ENCODE data around the gene AATF.
A peak's percentile ranks its signal among the peaks of the same experiment; 100 is the strongest.

Gene AATF, protein sequence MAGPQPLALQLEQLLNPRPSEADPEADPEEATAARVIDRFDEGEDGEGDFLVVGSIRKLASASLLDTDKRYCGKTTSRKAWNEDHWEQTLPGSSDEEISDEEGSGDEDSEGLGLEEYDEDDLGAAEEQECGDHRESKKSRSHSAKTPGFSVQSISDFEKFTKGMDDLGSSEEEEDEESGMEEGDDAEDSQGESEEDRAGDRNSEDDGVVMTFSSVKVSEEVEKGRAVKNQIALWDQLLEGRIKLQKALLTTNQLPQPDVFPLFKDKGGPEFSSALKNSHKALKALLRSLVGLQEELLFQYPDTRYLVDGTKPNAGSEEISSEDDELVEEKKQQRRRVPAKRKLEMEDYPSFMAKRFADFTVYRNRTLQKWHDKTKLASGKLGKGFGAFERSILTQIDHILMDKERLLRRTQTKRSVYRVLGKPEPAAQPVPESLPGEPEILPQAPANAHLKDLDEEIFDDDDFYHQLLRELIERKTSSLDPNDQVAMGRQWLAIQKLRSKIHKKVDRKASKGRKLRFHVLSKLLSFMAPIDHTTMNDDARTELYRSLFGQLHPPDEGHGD

DNA sequence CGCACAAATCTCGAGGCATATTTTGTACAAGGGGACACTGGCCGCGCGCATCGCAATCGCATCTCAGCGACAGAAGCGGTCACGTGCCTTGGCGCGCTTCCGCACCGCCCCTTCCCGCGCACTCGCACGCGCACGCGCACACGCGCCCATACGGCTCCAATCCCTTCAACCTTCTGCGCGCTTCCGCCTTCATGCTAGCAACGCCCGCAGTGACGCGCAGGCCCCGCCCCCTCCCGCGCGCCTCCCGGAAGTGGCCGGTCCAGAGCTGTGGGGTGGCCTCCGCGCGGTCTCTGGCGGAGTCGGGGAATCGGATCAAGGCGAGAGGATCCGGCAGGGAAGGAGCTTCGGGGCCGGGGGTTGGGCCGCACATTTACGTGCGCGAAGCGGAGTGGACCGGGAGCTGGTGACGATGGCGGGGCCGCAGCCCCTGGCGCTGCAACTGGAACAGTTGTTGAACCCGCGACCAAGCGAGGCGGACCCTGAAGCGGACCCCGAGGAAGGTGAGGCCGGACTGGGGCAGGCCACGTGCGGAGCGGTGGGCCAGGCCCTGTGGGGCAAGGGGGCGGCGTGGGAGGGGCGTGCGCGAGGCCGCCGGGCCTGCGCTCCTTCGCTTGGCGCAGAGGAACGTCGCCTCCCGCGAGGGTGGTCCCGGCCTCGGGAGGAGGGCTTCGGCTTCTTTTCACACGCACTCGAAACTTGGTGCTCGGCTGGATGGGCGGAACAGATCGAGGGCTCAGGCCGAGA is at the start of gene AATF:
Gene AATF, plus strand, starts transcription at position 238 of the 744 bp plus-strand sequence. Its CDS starts 172 bp downstream, at position 410.
- DNase-seq = peak; percentile 93

DNA sequence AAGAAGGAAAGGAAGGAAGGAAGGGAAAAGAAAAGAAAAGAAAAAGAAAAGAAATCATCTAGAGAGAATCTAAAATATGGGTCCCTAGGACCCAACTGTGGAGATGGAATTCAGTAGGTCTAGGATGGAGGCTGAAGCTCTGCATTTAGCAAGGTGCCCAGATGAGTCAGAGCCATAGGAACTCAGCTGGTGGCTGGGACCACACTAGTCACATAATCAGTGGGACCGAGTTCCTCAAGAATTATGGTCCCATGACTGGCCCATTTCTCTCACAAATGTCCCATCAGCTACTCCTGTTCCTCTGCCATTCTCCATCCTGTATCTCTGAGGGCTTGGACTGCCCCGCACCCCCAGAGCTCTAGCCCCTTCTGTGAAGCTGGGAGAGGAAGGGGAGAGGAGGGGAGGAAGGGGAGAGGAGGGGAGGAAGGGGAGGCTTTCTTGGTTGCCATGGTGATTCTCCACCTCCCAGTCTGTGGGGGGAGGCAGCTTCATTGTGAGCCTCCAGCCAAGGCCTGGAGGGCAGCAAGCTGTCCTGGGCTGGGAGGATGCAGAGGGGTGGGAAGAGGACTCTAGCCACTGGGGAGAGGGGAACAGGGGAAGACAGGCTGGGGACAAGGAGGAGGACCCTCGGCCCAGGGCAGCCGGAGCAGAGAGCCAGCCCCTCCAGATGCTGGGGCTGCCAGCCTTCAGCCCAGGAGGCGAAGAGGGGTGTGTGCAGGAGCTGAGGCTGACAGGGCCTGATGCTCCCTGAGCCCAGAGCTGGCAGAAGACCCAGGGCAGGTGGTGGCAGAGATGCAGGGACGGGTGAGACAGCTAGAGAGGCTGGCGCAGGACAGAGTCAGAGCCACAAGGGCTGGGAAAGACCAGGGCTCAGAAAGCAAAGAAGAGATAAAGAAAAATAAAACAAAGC is 49.2 kb upstream of the AATF start:
- DNase-seq = no peak

DNA sequence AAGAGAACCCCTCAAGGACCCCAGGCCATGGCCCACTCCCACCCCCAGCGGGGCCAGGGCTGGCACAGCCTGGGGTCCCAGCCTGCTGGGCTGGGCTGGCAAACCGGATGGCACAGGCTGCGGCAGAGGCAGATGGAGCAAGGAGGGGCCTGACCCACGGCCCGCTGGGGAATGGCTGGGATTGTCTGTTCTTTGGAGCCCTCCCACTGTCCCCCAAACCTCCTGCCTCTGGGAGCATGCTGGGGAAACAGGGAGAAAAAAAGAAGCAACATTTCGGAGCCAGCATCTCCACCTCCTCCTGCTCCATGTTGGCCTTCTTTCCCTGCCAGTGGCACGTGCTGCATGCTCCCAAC is 48.6 kb upstream of the AATF start:
- no peak for DNase-seq

- DNase-seq = no peak
These were observed 47.2 kb upstream of the AATF start for GRCh38 chr17:36901506-36901905.

GRCh38 chr17:36907407-36907806 is 41.3 kb upstream of the AATF start:
- DNase-seq = no peak

DNA sequence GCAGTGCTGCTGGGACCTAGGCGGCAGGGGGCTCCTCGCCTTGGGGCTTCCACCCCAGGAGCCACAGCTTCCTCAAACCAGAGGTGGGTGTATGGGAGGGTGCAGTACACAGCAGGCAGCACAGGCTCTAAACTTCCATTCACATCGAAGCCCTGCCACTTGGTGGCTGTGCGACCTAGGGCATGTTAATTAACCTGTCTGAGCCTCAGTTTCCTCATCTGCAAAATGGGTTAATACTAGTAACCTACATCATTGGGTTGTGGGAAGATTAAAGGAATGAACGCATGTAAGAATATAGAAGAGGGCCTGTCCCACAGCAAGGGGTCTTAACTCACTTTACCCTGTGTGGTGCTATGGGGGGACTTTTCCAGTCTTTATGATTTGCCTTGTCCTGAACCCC is 38.2 kb upstream of the AATF start:
- no peak for DNase-seq

- no peak for DNase-seq
These were observed 37.8 kb upstream of the AATF start for GRCh38 chr17:36911001-36911400.

DNA sequence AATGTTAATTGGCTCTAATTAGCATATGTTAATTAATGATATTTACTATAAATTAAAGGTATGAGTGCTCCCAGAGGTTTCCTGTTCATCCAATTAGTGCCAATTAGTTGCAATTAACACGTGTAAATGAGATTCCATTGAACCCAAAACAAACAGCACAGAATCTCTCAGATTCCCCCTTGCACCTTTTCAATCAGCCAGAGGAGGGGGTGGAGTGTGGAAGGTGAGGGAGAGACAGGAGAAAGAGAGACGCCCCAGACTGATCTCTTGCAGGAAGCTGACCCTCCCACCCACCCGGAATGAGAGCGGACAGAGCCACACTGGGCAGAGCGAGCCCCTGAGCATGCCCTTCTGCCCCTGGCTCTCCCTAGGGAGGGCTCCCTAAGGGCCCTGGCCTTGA is 35.6 kb upstream of the AATF start:
- DNase-seq = no peak

DNA sequence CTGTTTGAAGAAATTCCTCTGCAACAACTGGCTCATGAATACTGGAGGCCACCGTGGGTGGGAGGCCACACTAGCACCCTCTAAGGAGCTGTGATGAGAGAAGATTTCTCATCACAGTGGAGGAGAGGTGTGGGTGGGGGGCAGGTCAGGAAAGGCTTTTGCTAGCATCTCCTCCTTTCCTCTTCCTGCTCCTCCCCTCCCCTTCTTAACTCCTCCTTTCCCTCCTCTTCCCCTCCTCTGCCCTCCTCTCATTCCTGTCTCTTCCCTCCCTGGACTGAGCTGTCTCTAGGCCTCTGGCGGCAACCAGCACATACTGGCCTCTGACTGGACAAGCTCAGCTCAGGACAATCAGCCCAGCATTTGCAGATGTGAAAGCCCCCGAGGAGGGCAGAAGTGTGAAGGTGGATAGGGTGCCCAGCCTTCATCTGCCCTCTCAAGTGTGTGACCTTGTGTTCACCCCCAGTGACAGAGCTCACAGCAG is 30.5 kb upstream of the AATF start:
- DNase-seq = no peak

- DNase-seq = no peak
These were observed 29.3 kb upstream of the AATF start for GRCh38 chr17:36919407-36919968.

GRCh38 chr17:36920032-36921005 is 28.4 kb upstream of the AATF start:
- DNase-seq = no peak

DNA sequence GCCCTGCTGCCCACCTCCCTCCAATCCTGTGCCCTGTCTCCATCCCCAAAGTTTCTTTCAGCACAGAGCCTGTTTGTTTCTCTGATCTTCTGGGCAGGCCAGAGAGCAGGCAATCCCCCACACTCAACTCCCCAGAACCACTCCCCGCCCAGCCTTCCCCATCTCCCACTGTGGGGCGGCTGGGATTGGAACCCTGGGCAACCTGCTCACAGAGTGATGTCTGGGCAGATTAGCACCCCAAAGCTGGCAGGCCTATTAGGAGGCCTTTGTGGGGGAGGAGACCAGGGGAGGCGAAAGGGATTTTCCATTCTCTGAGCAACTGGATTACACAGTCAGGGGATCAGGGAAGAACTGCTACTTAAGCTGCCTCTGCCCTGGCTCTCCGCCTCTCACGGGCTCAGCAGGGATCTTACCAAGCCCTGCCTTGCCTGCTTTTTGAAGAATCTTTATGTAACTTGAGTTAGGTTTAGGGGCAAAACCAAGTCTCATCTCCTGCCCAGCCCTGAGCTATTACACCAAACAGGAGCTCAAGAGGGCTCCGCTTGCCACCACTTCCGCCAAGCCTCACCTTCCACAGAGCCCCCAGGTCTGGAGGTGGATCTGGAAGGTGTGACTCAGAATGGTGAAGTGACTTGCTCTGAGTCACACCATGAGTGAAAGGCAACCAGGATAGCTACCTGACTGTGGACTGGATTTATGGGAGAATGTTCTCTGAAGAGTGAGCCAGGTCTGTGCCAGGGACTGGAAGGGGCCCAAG is 27.5 kb upstream of the AATF start:
- DNase-seq = peak; percentile 61

DNA sequence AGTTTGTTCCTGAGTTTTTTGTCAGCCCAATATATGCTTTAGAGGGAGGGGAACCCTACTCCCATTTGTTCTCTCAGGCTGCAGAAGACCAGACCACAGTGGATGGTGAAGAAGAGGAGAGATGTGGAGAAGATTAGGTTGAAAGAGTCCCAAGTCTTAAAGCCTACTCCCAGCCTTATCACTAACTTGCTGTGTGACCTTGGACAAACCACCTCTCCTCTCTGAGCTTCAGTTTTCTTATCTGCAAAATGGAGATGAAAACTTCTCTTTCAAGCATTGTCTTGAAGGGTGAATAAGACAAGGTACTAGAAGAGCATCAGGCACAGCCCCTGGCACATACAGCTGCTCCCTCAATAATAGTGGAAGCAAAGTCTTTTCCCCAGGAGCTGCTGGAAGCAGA is 26.6 kb upstream of the AATF start:
- no peak for DNase-seq

- DNase-seq = no peak
These were observed 24.9 kb upstream of the AATF start for GRCh38 chr17:36923814-36924221.

DNA sequence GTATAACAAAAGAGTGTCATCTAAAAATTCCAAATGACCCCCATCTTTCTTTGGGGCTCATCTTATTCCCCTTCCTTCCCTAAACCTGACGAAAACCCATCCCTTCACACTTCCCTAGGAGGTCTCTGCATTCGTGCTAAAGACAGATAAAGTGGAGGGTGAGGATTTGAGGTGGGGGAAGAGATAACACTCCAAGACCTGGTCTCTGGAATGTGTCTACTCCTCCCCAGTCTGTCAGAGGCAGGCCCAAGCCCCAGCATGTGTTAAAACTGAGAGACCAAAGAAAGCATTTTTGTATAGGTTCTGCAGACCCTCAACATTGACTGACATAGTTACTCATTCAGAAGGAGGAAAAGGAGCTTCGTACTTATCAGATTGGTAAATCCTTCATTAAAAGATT is 22.5 kb upstream of the AATF start:
- DNase-seq = no peak

- DNase-seq = no peak
These were observed 22.1 kb upstream of the AATF start for GRCh38 chr17:36926701-36927100.

GRCh38 chr17:36928471-36929345 is 20.0 kb upstream of the AATF start:
- no peak for DNase-seq

DNA sequence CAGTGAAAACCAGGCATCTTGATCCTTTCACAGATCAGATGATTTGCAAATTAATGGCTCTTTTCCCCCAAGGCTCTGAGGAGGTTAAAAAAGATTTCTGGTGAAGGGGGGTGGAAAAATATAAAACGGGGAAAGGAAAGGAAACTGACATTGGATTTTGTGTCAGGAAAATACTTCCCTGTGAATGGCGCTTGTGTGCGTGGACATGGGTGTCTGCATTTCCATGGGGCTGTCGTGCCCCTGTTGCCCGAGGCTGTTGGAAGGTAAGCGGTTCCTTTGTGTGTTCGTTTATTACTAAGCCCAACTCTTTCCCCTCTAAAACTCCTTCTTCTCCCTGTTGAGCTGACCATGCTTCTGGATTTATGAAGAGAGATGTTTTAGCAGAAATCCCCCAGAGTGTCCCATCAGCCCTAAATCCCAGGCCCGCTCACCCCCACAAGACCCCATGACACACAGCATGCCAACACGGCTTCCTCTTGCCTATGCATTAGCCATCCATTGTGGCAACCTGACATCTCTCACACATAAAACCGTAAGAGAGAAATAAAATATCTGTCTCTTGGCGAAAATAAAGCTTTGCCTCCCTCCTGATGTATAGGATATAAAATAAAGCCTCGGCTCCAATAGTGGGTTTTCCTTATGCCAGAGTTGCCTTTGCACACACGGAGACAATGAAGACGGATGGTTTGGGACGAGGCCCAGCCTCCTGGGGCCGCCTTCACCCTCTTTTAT is 18.7 kb upstream of the AATF start:
- DNase-seq = no peak

DNA sequence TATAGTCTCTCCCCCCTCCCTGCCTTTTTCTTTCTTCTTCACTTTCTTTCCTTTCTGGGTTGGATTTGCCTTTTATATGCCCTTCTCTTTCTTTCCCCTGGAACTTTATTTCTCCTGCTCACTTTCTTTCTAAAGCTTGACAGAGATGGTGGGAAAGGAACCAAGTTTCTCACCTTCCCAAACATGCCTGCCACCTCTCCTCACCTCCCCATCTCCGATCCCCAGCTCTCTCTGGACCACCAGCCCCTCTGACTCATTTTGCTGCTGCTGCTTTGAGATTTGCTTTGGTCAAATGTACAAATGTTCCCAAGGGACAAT is 18.2 kb upstream of the AATF start:
- DNase-seq = no peak

Measured in activated naive CD4-positive, alpha-beta T cell treated with anti-CD3 and anti-CD28 coated beads, Interleukin-2, amount 50 U/mL, for 16 hours (primary cell).